Loucy (cell line): ENCODE results near the gene HEXB.
"Not testable (repeated sequence)": the region's sequence is repeated elsewhere in the genome, so short reads cannot be mapped to it uniquely, and the experiment has no call there.

Source experiments
- H2AFZ ChIP-seq: fragments of 200-600 bp; sonication (generic); 2 replicates; pipeline ENCODE4 v1.6.0; 2016; ENCODE audit warnings: antibody characterized with exemption, mild to moderate bottlenecking, low read length, moderate library complexity
- H3F3A ChIP-seq: fragments of 200-600 bp; 2 replicates; pipeline ENCODE4 v1.6.0; 2016; ENCODE audit warnings: antibody characterized with exemption, low read depth, mild to moderate bottlenecking
- H3K27me3 ChIP-seq: fragments of 200-600 bp; sonication (generic); 2 replicates; pipeline ENCODE4 v1.6.1; 2014; ENCODE audit warnings: low read length, mild to moderate bottlenecking; ENCODE audit not compliant: insufficient read depth, poor library complexity, severe bottlenecking
- H3K36me3 ChIP-seq: fragments of 200-600 bp; sonication (generic); 2 replicates; pipeline ENCODE4 v1.6.1; 2016; ENCODE audit warnings: low read length; ENCODE audit not compliant: insufficient read depth
- H3K4me1 ChIP-seq: fragments of 200-600 bp; sonication (generic); 2 replicates; pipeline ENCODE4 v1.5.1; 2014; ENCODE audit warnings: low read length, mild to moderate bottlenecking; ENCODE audit not compliant: insufficient read depth, poor library complexity, severe bottlenecking
- H3K4me2 ChIP-seq: fragments of 200-600 bp; sonication (generic); 2 replicates; pipeline ENCODE4 v1.6.0; 2014; ENCODE audit warnings: antibody characterized with exemption, low read length, low read depth, mild to moderate bottlenecking; ENCODE audit not compliant: poor library complexity, severe bottlenecking
- H3K4me3 ChIP-seq: fragments of 200-600 bp; sonication (generic); 2 replicates; pipeline ENCODE4 v1.5.1; 2014; ENCODE audit warnings: low read length, mild to moderate bottlenecking, mixed read lengths; ENCODE audit not compliant: poor library complexity, severe bottlenecking
- H3K79me2 ChIP-seq: fragments of 200-600 bp; sonication (generic); 2 replicates; pipeline ENCODE4 v1.6.1; 2014; ENCODE audit warnings: low read length; ENCODE audit not compliant: insufficient read depth
- H3K9ac ChIP-seq: fragments of 200-600 bp; sonication (generic); 2 replicates; pipeline ENCODE4 v1.6.0; 2014; ENCODE audit warnings: mild to moderate bottlenecking, low read depth, low read length, moderate library complexity; ENCODE audit not compliant: poor library complexity, severe bottlenecking
- H3K9me2 ChIP-seq: fragments of 200-600 bp; sonication (generic); replicated peaks from 2 replicates; pipeline ENCODE4 v1.6.1; 2016; ENCODE audit warnings: low read depth, low read length, mixed read lengths
- H3K9me3 ChIP-seq: fragments of 200-600 bp; sonication (generic); 2 replicates; pipeline ENCODE4 v1.6.1; 2014; ENCODE audit warnings: mild to moderate bottlenecking, antibody characterized with exemption, low read length, low read depth; ENCODE audit not compliant: insufficient read depth
- H4K20me1 ChIP-seq: fragments of 200-600 bp; sonication (generic); 2 replicates; pipeline ENCODE4 v1.6.0; 2014; ENCODE audit warnings: antibody characterized with exemption, low read length, mild to moderate bottlenecking; ENCODE audit not compliant: insufficient read depth, poor library complexity, severe bottlenecking
- EZH2phosphoT487 ChIP-seq: fragments of 200-600 bp; IDR thresholded peaks from 2 replicates; pipeline ENCODE4 v1.6.1; 2018; ENCODE audit warnings: antibody characterized with exemption, mild to moderate bottlenecking, moderate library complexity, borderline replicate concordance
- TF ChIP-seq, protein P1 (sequence below): fragments of 200-600 bp; sonication (generic); conservative IDR thresholded peaks from 2 replicates; pipeline ENCODE4 v1.5.1; 2014; ENCODE audit warnings: mild to moderate bottlenecking, antibody characterized with exemption, low read length

The HEXB gene

DNA sequence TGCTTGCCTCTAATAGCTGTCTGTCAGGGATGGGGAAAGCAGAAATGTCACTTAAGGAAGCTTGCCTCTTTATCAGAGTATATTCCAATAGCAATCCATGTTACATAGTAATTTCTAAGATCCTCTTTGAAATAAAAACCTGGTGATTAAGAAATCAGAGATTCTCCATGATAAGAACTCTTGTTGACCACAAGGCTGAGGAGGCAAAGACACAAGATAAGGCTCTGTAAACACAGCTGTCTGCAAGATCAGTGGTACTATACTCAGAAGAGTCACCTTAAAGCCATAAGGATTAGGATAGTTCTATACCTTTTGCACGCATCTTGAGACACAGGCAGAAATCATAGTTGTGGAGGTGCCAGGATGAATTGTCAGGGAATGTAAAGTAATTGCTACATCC lies 40.3 kb downstream of the HEXB start:
- Histone ChIP-seq H2AFZ (no peak overlapping the region), H3K9me2 (no peaks in the 10 kb centered on the region), H3K4me1 (no peaks in the 10 kb centered on the region), H4K20me1 (no peaks in the 10 kb centered on the region), H3K4me2 (no peak overlapping the region), H3K36me3 (peaks cover 63% of the 10 kb centered on the region), H3K9me3 (no peaks in the 10 kb centered on the region), H3K27me3 (no peaks in the 10 kb centered on the region), H3K79me2 (no peaks in the 10 kb centered on the region), H3F3A (no peaks in the 10 kb centered on the region), H3K9ac (no peak overlapping the region), H3K4me3 (no peak overlapping the region)
- TF ChIP-seq, protein P1, sequence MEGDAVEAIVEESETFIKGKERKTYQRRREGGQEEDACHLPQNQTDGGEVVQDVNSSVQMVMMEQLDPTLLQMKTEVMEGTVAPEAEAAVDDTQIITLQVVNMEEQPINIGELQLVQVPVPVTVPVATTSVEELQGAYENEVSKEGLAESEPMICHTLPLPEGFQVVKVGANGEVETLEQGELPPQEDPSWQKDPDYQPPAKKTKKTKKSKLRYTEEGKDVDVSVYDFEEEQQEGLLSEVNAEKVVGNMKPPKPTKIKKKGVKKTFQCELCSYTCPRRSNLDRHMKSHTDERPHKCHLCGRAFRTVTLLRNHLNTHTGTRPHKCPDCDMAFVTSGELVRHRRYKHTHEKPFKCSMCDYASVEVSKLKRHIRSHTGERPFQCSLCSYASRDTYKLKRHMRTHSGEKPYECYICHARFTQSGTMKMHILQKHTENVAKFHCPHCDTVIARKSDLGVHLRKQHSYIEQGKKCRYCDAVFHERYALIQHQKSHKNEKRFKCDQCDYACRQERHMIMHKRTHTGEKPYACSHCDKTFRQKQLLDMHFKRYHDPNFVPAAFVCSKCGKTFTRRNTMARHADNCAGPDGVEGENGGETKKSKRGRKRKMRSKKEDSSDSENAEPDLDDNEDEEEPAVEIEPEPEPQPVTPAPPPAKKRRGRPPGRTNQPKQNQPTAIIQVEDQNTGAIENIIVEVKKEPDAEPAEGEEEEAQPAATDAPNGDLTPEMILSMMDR, result no peak
- TF ChIP-seq EZH2phosphoT487, result no peak

DNA sequence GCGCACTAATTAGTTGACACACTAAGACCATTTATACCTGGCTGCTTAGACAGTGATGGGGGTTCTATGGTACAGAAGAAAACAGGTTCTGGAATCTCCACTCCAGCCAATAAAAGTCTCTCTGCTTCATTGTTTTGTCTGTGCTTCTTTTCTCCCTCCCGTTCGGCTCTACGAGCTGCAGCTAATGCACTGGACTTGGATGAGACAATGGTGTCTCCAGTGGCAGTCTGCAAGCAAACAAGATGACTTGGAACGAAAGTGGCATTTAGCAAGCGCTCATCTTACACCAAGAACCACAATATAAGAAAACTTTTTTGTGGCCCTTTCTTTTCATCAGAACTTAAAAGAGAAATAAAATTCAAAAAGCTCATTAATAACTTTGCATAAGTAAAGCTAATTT lies 51.7 kb downstream of the HEXB start:
- H3K4me3 ChIP-seq, result no peak overlapping the region
- no peaks in the 10 kb centered on the region for H4K20me1 ChIP-seq
- no peak overlapping the region for H3K4me2 ChIP-seq
- peaks cover 73% of the 10 kb centered on the region for H3K36me3 ChIP-seq
- no peaks in the 10 kb centered on the region for H3K9me3 ChIP-seq
- H3K79me2 ChIP-seq, result no peaks in the 10 kb centered on the region
- H3K9ac ChIP-seq, result no peak overlapping the region
- no peak for TF ChIP-seq EZH2phosphoT487
- TF ChIP-seq, protein P1, result no peak
- H3K9me2 ChIP-seq, result no peaks in the 10 kb centered on the region
- no peaks in the 10 kb centered on the region for H3K27me3 ChIP-seq
- no peak overlapping the region for H2AFZ ChIP-seq
- no peaks in the 10 kb centered on the region for H3K4me1 ChIP-seq
- H3F3A ChIP-seq, result no peaks in the 10 kb centered on the region

DNA sequence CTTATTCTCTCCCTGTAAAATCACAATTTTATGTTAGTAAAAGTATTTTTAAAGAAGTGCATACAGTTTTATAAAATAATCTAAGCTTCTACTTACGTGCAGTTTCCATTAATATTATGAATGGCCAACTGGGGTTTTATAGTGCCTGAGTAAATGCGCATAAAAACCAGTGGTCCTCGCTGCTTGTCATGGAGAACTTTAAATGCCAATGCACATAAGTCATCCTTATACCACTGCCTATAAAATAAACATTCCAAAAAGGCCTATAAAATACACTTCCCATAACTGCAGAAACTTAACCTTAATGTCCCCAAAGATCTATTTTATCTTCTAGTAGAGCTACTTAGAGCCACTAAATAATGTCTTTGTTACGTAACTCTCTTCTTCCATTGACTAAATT lies 53.4 kb downstream of the HEXB start:
- H3K79me2 ChIP-seq, result no peaks in the 10 kb centered on the region
- H3K36me3 ChIP-seq, result peaks cover 63% of the 10 kb centered on the region
- no peak overlapping the region for H3K4me2 ChIP-seq
- H3K4me3 ChIP-seq, result no peak overlapping the region
- no peak overlapping the region for H3K9ac ChIP-seq
- TF ChIP-seq, protein P1, result no peak
- no peak for TF ChIP-seq EZH2phosphoT487
- no peaks in the 10 kb centered on the region for H3K9me3 ChIP-seq
- no peak overlapping the region for H2AFZ ChIP-seq
- H4K20me1 ChIP-seq, result no peaks in the 10 kb centered on the region
- H3K9me2 ChIP-seq, result no peaks in the 10 kb centered on the region
- H3K27me3 ChIP-seq, result no peaks in the 10 kb centered on the region
- no peaks in the 10 kb centered on the region for H3K4me1 ChIP-seq
- H3F3A ChIP-seq, result no peaks in the 10 kb centered on the region

DNA sequence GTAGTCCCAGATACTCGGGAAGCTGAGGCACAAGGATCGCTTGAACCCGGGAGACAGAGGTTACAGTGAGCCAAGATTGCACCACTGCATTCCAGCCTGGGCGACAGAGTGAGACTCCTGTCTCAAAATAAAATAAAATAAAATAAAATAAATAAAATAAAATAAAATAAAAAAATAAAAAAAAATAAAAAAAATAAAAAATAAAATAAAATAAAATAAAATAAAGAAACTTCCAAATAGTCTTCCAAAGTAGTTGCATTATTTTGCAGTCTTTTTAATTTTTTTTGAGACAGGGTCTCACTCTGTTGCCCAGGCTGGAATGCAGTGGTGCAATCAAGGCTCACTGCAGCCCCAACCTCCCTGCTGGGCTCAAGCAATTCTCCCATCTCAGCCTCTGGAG lies 63.7 kb downstream of the HEXB start:
- H3K4me2 ChIP-seq, H3K4me1 ChIP-seq, H3K9me3 ChIP-seq, H3K27me3 ChIP-seq, H3K9ac ChIP-seq, H2AFZ ChIP-seq, H3K79me2 ChIP-seq, H3F3A ChIP-seq, H4K20me1 ChIP-seq, H3K4me3 ChIP-seq, H3K9me2 ChIP-seq: not testable (repeated sequence)
- H3K36me3 ChIP-seq, result peaks cover 75% of the 10 kb centered on the region; the same call in 1 of the 2 replicates
